T-cell (primary cell): Measurements from ENCODE around the gene SLC27A2. TPM values are rescaled to one million over a fixed set of nuclear protein-coding genes. Genes with fewer than 3 reads are reported as not detected.

Experiments used
- ATAC-seq, 4 experiments: fragments of 200-7000 bp in 3 of 4; fragments of 150-1000 bp in 1 of 4; cut with Tn5 transposase; replicated peaks in 1 of 4; 1 replicate in 3 of 4; 2 replicates in 1 of 4; pipeline ENCODE4 v1.10.0; 2021; ENCODE audit warnings: moderate library complexity in 3 of 4, mild to moderate bottlenecking in 2 of 4, moderate number of reproducible peaks in 1 of 4
- CTCF ChIA-PET, 2 donors: fragments of 300-600 bp; sonication (Branson Sonifier 250); formaldehyde crosslinking; loops; one replicate each; lab custom pipeline; 2022; ENCODE audit warnings: antibody characterized with exemption in 2 of 2; lab: Charles Lee
- POLR2A ChIA-PET, 2 donors: fragments of 300-600 bp; sonication (Branson Sonifier 250); formaldehyde crosslinking; loops; one replicate each; lab custom pipeline; 2022; ENCODE audit warnings: antibody characterized with exemption in 2 of 2; lab: Charles Lee
- DNase-seq, 35 experiments: peaks; one replicate each; pipeline versions ENCODE4 v3.0.0 to v3.0.0-alpha.2; 2013 to 2023
- H3K27ac ChIP-seq: one replicate; pipeline ENCODE4 v1.5.1; 2013; ENCODE audit warnings: low read length
- H3K27me3 ChIP-seq, 2 experiments: replicated peaks in 1 of 2; 1 replicate in 1 of 2; 2 replicates in 1 of 2; pipeline versions ENCODE4 v1.6.1 to v1.7.0; 2013; ENCODE audit warnings: low read length in 1 of 2, mixed read lengths in 1 of 2; ENCODE audit not compliant: control insufficient read depth in 2 of 2, insufficient read depth in 2 of 2; ENCODE audit errors: extremely low read depth in 1 of 2
- H3K36me3 ChIP-seq, 2 donors: 1 replicate in 1 of 2; 2 replicates in 1 of 2; pipeline versions ENCODE4 v1.6.1 to v1.7.0; 2013; ENCODE audit warnings: low read length in 1 of 2; ENCODE audit not compliant: control insufficient read depth in 2 of 2, insufficient read depth in 1 of 2; ENCODE audit errors: extremely low read depth in 1 of 2
- H3K4me1 ChIP-seq, 2 experiments: 1 replicate in 1 of 2; 2 replicates in 1 of 2; pipeline versions ENCODE4 v1.6.1 to v1.7.0; 2013; ENCODE audit warnings: low read length in 2 of 2, mixed read lengths in 1 of 2; ENCODE audit not compliant: insufficient read depth in 2 of 2, control insufficient read depth in 1 of 2; ENCODE audit errors: extremely low read depth in 1 of 2
- H3K4me3 ChIP-seq, 2 donors: 1 replicate in 1 of 2; 2 replicates in 1 of 2; pipeline versions ENCODE4 v1.5.1 to v1.7.0; 2013; ENCODE audit warnings: mild to moderate bottlenecking in 2 of 2, low read length in 1 of 2, moderate library complexity in 1 of 2; ENCODE audit not compliant: control insufficient read depth in 1 of 2; ENCODE audit errors: extremely low read depth in 1 of 2
- H3K9me3 ChIP-seq: 2 replicates; pipeline ENCODE4 v1.7.0; 2013
- H3K27ac Mint-ChIP-seq, 2 donors: one replicate each; pipeline ENCODE4 v1.8.0; 2020 to 2021; ENCODE audit warnings: mild to moderate bottlenecking in 2 of 2, mixed read lengths in 2 of 2
- H3K27me3 Mint-ChIP-seq, 2 donors: one replicate each; pipeline ENCODE4 v1.8.0; 2021 to 2022; ENCODE audit warnings: mixed read lengths in 2 of 2
- H3K36me3 Mint-ChIP-seq: one replicate; pipeline ENCODE4 v1.8.0; 2021; ENCODE audit warnings: mixed read lengths
- H3K4me1 Mint-ChIP-seq, 3 donors: one replicate each; pipeline ENCODE4 v1.8.0; 2020 to 2022; ENCODE audit warnings: mixed read lengths in 3 of 3, mild to moderate bottlenecking in 1 of 3
- H3K4me3 Mint-ChIP-seq, 3 donors: one replicate each; pipeline ENCODE4 v1.8.0; 2020 to 2022; ENCODE audit warnings: mild to moderate bottlenecking in 3 of 3, mixed read lengths in 3 of 3, moderate library complexity in 3 of 3
- H3K9me3 Mint-ChIP-seq, 3 donors: one replicate each; pipeline ENCODE4 v1.8.0; 2020 to 2022; ENCODE audit warnings: mixed read lengths in 3 of 3
- WGBS: methylation state at CpG from one replicate; pipeline ENCODE4 v1.1.5; 2013; ENCODE audit warnings: missing lambda C conversion rate; ENCODE audit not compliant: insufficient coverage; 5-methylcytosine and 5-hydroxymethylcytosine counted together
- total RNA-seq, 35 experiments: library from RNA in 6 of 35; stranded (reverse) in 6 of 35; fragments of 120-200 nt in 1 of 35; gene quantifications; one replicate each; pipeline versions ENCODE4 v1.2.1 to v1.2.4 and lab custom pipeline; 2013 to 2026

The SLC27A2 gene
- total RNA-seq, 5 donors from 2014 or later (not counting 1 experiment from before 2014, with no cell fraction given), result 0.56 to 1.1 (median 0.70) TPM

DNA sequence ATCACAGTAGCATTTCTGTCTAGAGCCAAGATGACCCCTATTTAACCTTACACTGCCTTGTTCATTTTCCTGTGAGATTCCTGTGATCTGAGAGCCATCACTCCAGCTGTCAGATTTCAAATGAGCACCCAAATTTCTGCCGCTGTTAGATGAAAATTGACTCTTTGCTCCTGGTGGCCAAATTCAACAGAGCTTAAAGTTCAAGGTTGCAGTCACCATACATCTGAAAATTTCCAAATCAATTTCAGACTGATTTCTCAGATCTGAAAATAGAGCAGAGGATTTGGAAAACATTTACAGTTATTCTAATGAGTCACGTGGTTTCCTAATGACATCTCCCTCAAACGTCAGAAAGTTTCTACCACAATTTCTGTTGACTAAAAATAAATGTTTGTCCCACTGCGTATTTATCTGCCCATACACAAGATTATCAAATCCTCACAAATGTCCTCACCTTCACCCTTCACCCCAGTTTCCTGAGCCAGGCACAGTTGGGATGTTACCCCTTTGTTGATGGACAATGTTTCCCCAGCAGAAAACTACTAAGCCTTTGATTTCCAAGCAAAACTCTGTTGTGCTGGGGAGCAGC, 67.1 kb downstream of the SLC27A2 start:
- POLR2A ChIA-PET, result interaction anchor here in 1 of 2 donors (0.6 kb wide), 1 partner anchor 87 kb away, joined by 3 read pairs; no protein-coding TSS in a partner anchor
- no peaks in the 10 kb centered on the region for H3K27me3 ChIP-seq
- H3K36me3 ChIP-seq, result no peaks in the 10 kb centered on the region
- Mint-ChIP-seq H3K27me3 (no peaks in the 10 kb centered on the region), H3K9me3 (peaks cover 0 to 3% (median 0%) of the 10 kb centered on the region in 3 donors), H3K4me3 (peak overlapping the region in 1 of 3 donors; percentile 80), H3K36me3 (no peaks in the 10 kb centered on the region), H3K27ac (no peak overlapping the region), H3K4me1 (peaks cover 0 to 22% (median 18%) of the 10 kb centered on the region in 3 donors)
- WGBS, result no CpG with 5 or more reads among the region's 4 CpGs
- H3K4me3 ChIP-seq, result no peak overlapping the region
- CTCF ChIA-PET, result no interaction called here
- no peaks in the 10 kb centered on the region for H3K9me3 ChIP-seq
- H3K4me1 ChIP-seq, result peaks cover 2 to 18% of the 10 kb centered on the region in 2 experiments
- H3K27ac ChIP-seq, result no peak overlapping the region
- DNase-seq (no peak), ATAC-seq (no peak)

DNA sequence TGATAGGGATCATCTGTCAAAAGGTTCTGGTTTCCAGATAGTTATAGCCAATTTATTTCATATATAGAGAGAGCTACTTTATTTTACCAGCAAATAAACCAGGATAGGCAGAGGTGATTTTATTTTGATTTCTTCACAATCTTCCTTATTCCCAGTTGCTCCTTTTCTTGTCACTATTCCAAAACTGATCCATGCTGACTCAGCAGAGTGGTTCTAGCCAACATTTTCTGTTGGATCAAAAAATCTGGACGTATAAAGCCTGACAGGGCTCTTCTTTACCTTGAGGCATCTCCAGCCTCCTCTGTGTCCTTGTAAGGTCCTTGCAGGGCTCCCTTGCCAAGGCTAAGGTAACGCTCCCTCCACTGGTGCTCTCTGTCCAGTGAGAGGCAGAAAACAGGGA, 67.7 kb downstream of the SLC27A2 start:
- H3K4me1 Mint-ChIP-seq, result peaks cover 0 to 22% (median 18%) of the 10 kb centered on the region in 3 donors
- no peak overlapping the region for H3K27ac Mint-ChIP-seq
- POLR2A ChIA-PET, result no interaction called here

GRCh38 chr15:50250760-50251394, 68.9 kb downstream of the SLC27A2 start:
- peaks cover 0 to 3% (median 0%) of the 10 kb centered on the region in 3 donors for H3K9me3 Mint-ChIP-seq
- no peaks in the 10 kb centered on the region for H3K27me3 ChIP-seq
- no peak overlapping the region for H3K27ac ChIP-seq
- peaks cover 2 to 18% of the 10 kb centered on the region in 2 experiments for H3K4me1 ChIP-seq
- H3K36me3 ChIP-seq, result no peaks in the 10 kb centered on the region
- H3K27ac Mint-ChIP-seq, result no peak overlapping the region
- DNase-seq (no peak), ATAC-seq (no peak)
- peaks cover 0 to 22% (median 18%) of the 10 kb centered on the region in 3 donors for H3K4me1 Mint-ChIP-seq
- H3K36me3 Mint-ChIP-seq, result no peaks in the 10 kb centered on the region
- 89% methylated on average over 3 of the region's 6 CpGs for WGBS
- CTCF ChIA-PET, result no interaction called here
- peaks cover 0 to 4% of the 10 kb centered on the region in 2 donors for H3K27me3 Mint-ChIP-seq
- H3K4me3 ChIP-seq, result no peak overlapping the region
- POLR2A ChIA-PET, result interaction anchor here in 1 of 2 donors (0.5 kb wide), 1 partner anchor 66 kb away, joined by 4 read pairs; no protein-coding TSS in a partner anchor
- no peaks in the 10 kb centered on the region for H3K9me3 ChIP-seq
- H3K4me3 Mint-ChIP-seq, result no peak overlapping the region

More for the DNA sequence above, 67.7 kb downstream of the SLC27A2 start:
- H3K36me3 Mint-ChIP-seq, result no peaks in the 10 kb centered on the region
- no peak overlapping the region for H3K4me3 Mint-ChIP-seq
- no peaks in the 10 kb centered on the region for H3K27me3 ChIP-seq
- H3K36me3 ChIP-seq, result no peaks in the 10 kb centered on the region
- no peak for ATAC-seq
- WGBS, result 75% methylated on average over 1 of the region's 2 CpGs
- H3K9me3 Mint-ChIP-seq, result peaks cover 0 to 3% (median 0%) of the 10 kb centered on the region in 3 donors
- H3K27me3 Mint-ChIP-seq, result peaks cover 0 to 2% of the 10 kb centered on the region in 2 donors
- no peak for DNase-seq
- no peak overlapping the region for H3K4me3 ChIP-seq
- H3K4me1 ChIP-seq, result peaks cover 2 to 18% of the 10 kb centered on the region in 2 experiments
- no peaks in the 10 kb centered on the region for H3K9me3 ChIP-seq
- CTCF ChIA-PET, result no interaction called here
- H3K27ac ChIP-seq, result no peak overlapping the region

GRCh38 chr15:50251638-50252182, 69.7 kb downstream of the SLC27A2 start:
- H3K4me3 ChIP-seq, result no peak overlapping the region
- Mint-ChIP-seq H3K36me3 (no peaks in the 10 kb centered on the region), H3K4me1 (peaks cover 0 to 22% (median 18%) of the 10 kb centered on the region in 3 donors), H3K4me3 (no peak overlapping the region), H3K27ac (no peak overlapping the region), H3K9me3 (no peaks in the 10 kb centered on the region), H3K27me3 (peaks cover 0 to 4% of the 10 kb centered on the region in 2 donors)
- WGBS, result 93% methylated on average over 7 of the region's 11 CpGs
- no peaks in the 10 kb centered on the region for H3K27me3 ChIP-seq
- no peak for DNase-seq
- no peaks in the 10 kb centered on the region for H3K36me3 ChIP-seq
- ChIA-PET POLR2A (no interaction called here), CTCF (no interaction called here)
- H3K4me1 ChIP-seq, result peaks cover 2 to 18% of the 10 kb centered on the region in 2 experiments
- ATAC-seq, result no peak
- no peaks in the 10 kb centered on the region for H3K9me3 ChIP-seq
- no peak overlapping the region for H3K27ac ChIP-seq

DNA sequence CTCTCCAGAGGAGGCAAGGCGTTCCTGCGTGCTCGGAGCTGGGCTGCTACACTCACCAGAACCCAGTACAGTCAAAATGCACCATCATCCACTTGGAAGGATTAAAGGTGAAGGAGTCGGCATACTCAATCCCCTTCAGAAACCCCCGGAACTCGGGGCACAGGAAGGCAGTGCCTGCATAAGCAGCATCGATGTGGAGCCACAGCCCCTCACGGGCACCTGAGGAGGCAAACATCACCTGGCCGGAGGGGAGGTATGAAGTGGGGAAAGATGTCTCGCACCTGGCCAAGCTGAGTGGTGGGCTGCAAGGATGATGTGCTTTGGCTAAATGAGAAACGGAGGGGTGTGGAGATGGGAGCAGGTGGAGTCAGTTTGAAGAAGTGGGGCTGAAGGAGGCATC, 70.6 kb downstream of the SLC27A2 start:
- ChIA-PET CTCF (no interaction called here), POLR2A (no interaction called here)
- no peaks in the 10 kb centered on the region for H3K9me3 Mint-ChIP-seq
- peaks cover 0 to 18% (median 17%) of the 10 kb centered on the region in 3 donors for H3K4me1 Mint-ChIP-seq
- H3K36me3 Mint-ChIP-seq, result no peaks in the 10 kb centered on the region
- H3K36me3 ChIP-seq, result no peaks in the 10 kb centered on the region
- DNase-seq (no peak), ATAC-seq (no peak)
- no peak overlapping the region for H3K4me3 Mint-ChIP-seq
- no peaks in the 10 kb centered on the region for H3K27me3 ChIP-seq
- H3K27ac Mint-ChIP-seq, result no peak overlapping the region
- no peak overlapping the region for H3K4me3 ChIP-seq
- 92% methylated on average over 6 of the region's 11 CpGs for WGBS
- H3K9me3 ChIP-seq, result no peaks in the 10 kb centered on the region
- H3K4me1 ChIP-seq, result peaks cover 2 to 15% of the 10 kb centered on the region in 2 experiments
- peaks cover 0 to 4% of the 10 kb centered on the region in 2 donors for H3K27me3 Mint-ChIP-seq
- H3K27ac ChIP-seq, result no peak overlapping the region

DNA sequence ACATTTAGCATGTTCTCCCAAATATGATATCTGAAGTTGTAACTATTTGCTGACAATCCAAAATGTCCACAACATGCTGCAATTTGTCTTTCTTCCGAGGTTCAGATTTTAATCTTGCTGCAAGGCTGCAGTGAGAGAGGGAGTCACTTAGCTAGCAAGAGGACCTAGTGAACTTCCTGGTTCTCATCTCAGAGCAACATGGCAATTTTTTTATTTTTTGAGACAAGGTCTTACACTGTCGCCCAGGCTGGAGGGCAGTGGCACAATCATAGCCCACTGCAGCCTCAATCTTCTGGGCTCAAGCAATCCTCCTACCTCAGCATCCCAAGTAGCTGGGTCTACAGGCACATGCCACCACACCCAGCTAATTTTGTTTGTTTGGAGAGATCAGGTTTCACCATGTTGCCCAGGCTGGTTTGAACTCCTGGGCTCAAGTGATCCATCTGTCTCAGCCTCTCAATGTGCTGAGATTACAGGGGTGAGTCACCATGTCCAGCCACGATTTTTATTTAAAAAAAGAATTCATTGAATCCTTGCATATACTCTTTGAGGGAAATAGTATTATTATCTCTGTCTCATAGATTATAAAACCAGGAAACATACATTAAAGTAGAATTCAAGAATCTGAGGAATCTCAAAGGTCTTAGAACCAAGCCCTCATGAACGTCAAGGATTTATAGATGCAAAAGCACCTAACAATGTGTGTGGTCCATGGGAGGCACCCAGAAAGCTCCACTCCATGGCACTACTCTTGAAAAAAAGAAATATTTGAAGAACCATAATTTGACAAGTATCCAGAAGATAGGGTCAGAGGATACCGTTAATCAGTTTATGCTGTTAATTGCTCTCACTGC, 74.4 kb downstream of the SLC27A2 start:
- Mint-ChIP-seq H3K4me1 (peaks cover 11 to 19% (median 13%) of the 10 kb centered on the region in 3 donors), H3K4me3 (no peak overlapping the region), H3K36me3 (no peaks in the 10 kb centered on the region), H3K9me3 (no peaks in the 10 kb centered on the region), H3K27me3 (peaks cover 0 to 4% of the 10 kb centered on the region in 2 donors), H3K27ac (no peak overlapping the region)
- DNase-seq, result no peak
- ATAC-seq, result no peak
- CTCF ChIA-PET, result no interaction called here
- no peaks in the 10 kb centered on the region for H3K36me3 ChIP-seq
- H3K9me3 ChIP-seq, result no peaks in the 10 kb centered on the region
- 82% methylated on average over 2 of the region's 5 CpGs for WGBS
- H3K27me3 ChIP-seq, result no peaks in the 10 kb centered on the region
- POLR2A ChIA-PET, result interaction anchor here in 1 of 2 donors (0.7 kb wide), 1 partner anchor 210 kb away, joined by 3 read pairs; no protein-coding TSS in a partner anchor
- H3K4me1 ChIP-seq, result peaks cover 0 to 24% of the 10 kb centered on the region in 2 experiments
- H3K4me3 ChIP-seq, result no peak overlapping the region
- H3K27ac ChIP-seq, result no peak overlapping the region
